ENCODE data around the gene UCHL3. TPM values are rescaled to one million over a fixed set of nuclear protein-coding genes. Genes with fewer than 3 reads are reported as not detected.

UCHL3 gene
- total and polyA plus RNA-seq, 8 donors = 13.1 to 21.0 (median 19.2) TPM

GRCh38 chr13:75533861-75534260 is 15.7 kb upstream of the UCHL3 start:
- DNase-seq = no peak
- no peak for ATAC-seq
- no peak for FAIRE-seq
- Histone ChIP-seq H3K27ac (no peak overlapping the region), H3K4me3 (no peak overlapping the region), H3K4me1 (peaks cover 6 to 15% (median 11%) of the 10 kb centered on the region in 3 donors), H3K36me3 (peaks cover 0 to 5% (median 0%) of the 10 kb centered on the region in 3 donors), H3K27me3 (no peaks in the 10 kb centered on the region), H3K9me3 (no peaks in the 10 kb centered on the region)
- TF ChIP-seq, protein P1, sequence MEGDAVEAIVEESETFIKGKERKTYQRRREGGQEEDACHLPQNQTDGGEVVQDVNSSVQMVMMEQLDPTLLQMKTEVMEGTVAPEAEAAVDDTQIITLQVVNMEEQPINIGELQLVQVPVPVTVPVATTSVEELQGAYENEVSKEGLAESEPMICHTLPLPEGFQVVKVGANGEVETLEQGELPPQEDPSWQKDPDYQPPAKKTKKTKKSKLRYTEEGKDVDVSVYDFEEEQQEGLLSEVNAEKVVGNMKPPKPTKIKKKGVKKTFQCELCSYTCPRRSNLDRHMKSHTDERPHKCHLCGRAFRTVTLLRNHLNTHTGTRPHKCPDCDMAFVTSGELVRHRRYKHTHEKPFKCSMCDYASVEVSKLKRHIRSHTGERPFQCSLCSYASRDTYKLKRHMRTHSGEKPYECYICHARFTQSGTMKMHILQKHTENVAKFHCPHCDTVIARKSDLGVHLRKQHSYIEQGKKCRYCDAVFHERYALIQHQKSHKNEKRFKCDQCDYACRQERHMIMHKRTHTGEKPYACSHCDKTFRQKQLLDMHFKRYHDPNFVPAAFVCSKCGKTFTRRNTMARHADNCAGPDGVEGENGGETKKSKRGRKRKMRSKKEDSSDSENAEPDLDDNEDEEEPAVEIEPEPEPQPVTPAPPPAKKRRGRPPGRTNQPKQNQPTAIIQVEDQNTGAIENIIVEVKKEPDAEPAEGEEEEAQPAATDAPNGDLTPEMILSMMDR (IDR thresholded peaks at IDR 0.05) = no peak
- intact Hi-C loops (cut with DNase I) = no loop called here
- 93 to 96% methylated on average over 1 of the region's 1 CpG for WGBS, 2 donors

DNA sequence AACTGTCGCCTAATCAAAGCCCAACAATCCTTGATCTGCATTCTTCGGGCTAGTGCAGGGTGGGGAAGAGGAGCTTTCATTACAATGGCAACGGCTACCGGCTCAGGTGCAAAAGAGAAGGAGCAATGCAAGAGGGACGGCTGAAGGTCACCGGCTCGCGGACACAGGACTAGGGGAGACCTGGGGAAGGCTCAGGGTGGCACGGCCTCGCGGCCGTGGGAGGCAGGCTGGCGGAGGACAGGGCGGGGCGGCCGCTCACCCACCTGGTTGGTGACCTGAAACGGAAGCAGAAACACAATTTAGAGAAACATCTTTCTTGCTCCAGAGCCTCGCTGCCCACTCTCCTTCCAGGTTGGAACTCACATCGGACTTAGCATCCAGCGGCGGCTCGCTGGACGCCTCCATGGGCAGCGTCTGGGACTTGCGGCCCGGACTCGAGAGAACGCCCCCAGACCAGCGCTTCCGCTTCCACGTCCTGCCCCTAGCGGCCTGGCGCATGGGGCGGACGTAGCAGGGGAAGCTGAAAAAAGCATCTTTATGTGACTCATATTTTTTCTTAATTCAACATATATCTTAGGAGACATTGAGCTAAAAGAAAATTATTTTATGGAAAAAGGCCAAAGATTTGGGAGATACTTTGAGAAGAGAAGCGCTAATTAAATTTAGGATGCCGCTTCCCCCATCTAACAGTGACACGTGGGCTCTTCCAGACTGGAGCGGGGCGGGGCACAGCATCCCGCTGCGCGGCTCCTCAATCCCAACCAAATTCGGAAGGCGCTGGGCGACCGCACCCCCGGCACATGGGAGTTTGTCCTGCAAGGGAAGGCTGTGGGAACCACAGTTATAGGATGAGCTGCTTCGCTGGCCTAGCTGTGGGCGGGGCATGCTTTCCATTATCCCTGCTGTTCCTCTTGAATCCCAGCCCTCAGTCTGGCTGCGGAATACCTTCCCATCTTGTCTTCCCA is 11.9 kb upstream of the UCHL3 start, which contains the start of gene COMMD6:
COMMD6 (minus strand) TSS at position 441 of the 965 bp plus-strand sequence; CDS start at position 405, 36 bp downstream.
- TF ChIP-seq, protein P1 (IDR thresholded peaks at IDR 0.05) = peak; percentile 32 to 41 (median 34)
- FAIRE-seq = peak; percentile 37
- intact Hi-C loops (cut with DNase I) = no loop called here

GRCh38 chr13:75541287-75541686 is 8.3 kb upstream of the UCHL3 start:
- Histone ChIP-seq H3K4me1 (peaks cover 0 to 8% (median 4%) of the 10 kb centered on the region in 3 donors), H3K9me3 (no peaks in the 10 kb centered on the region), H3K27me3 (no peaks in the 10 kb centered on the region), H3K36me3 (no peaks in the 10 kb centered on the region), H3K27ac (no peak overlapping the region), H3K4me3 (no peak overlapping the region)
- no peak for DNase-seq
- peak in 1 of 4 donors; percentile 10 for ATAC-seq
- TF ChIP-seq, protein P1 (IDR thresholded peaks at IDR 0.05) = no peak
- intact Hi-C loops (cut with DNase I) = no loop called here
- 78 to 83% methylated on average over 4 of the region's 4 CpGs for WGBS, 2 donors
- FAIRE-seq = no peak

More for the DNA sequence above, 11.9 kb upstream of the UCHL3 start, which contains the start of gene COMMD6:
- Histone ChIP-seq H3K27me3 (no peaks in the 10 kb centered on the region), H3K4me3 (peak within 1 kb of the TSS; percentile 64 to 74 (median 65)), H3K4me1 (peaks cover 0 to 8% (median 4%) of the 10 kb centered on the region in 3 donors), H3K27ac (peak within 1 kb of the TSS; percentile 54 to 82 (median 71)), H3K9me3 (no peaks in the 10 kb centered on the region), H3K36me3 (peaks cover 0 to 5% (median 0%) of the 10 kb centered on the region in 3 donors)
- 0% methylated on average over 50 to 51 of the region's 51 CpGs for WGBS, 2 donors
- DNase-seq (peak; percentile 61 to 88 (median 70)), ATAC-seq (peak; percentile 96 to 98 (median 97))

- TF ChIP-seq, protein P1 (IDR thresholded peaks at IDR 0.05) = no peak
- H3K9me3 ChIP-seq = no peaks in the 10 kb centered on the region
- H3K4me1 ChIP-seq = peaks cover 0 to 1% (median 1%) of the 10 kb centered on the region in 3 donors
- FAIRE-seq (no peak), DNase-seq (no peak), ATAC-seq (no peak)
- no peak overlapping the region for H3K27ac ChIP-seq
- no peak overlapping the region for H3K4me3 ChIP-seq
- intact Hi-C loops (cut with DNase I) = no loop called here
- no peaks in the 10 kb centered on the region for H3K27me3 ChIP-seq
- no peaks in the 10 kb centered on the region for H3K36me3 ChIP-seq
- WGBS, 2 donors = 89 to 91% methylated on average over 1 of the region's 1 CpG
Measured at GRCh38 chr13:75541961-75542360, 7.6 kb upstream of the UCHL3 start.
